GM06990 (cell line): ENCODE data around the gene NUDT22.

Source experiments
- DNase-seq: peaks from one replicate; pipeline ENCODE4 v3.0.0-alpha.2; 2011; ENCODE audit not compliant: insufficient read length; ENCODE audit errors: extremely low read depth
- H3K27me3 ChIP-seq: replicated peaks from 2 replicates; pipeline ENCODE4 v1.6.0; 2011; ENCODE audit warnings: low read length; ENCODE audit not compliant: control insufficient read depth, insufficient read depth
- H3K36me3 ChIP-seq: 2 replicates; pipeline ENCODE4 v1.5.1; 2011; ENCODE audit warnings: low read length; ENCODE audit not compliant: control insufficient read depth, insufficient read depth
- H3K4me3 ChIP-seq: replicated peaks from 2 replicates; pipeline ENCODE4 v1.5.1; 2011; ENCODE audit warnings: low read depth, mild to moderate bottlenecking, control low read depth, low read length
- CTCF ChIP-seq: IDR thresholded peaks from 2 replicates; pipeline ENCODE4 v1.5.1; 2011; ENCODE audit warnings: low read length, control low read depth, mild to moderate bottlenecking, inconsistent platforms; ENCODE audit not compliant: insufficient read depth, poor library complexity, severe bottlenecking

The NUDT22 gene

GRCh38 chr11:64237484-64237951 is 11.4 kb downstream of the NUDT22 start:
- no peak for TF ChIP-seq CTCF
- H3K4me3 ChIP-seq, result no peak overlapping the region
- DNase-seq, result peak; percentile 13

GRCh38 chr11:64238076-64238475 is 12.0 kb downstream of the NUDT22 start:
- Histone ChIP-seq H3K36me3 (peaks cover 2% of the 10 kb centered on the region), H3K27me3 (no peaks in the 10 kb centered on the region), H3K4me3 (no peak overlapping the region)
- no peak for TF ChIP-seq CTCF
- no peak for DNase-seq

More at GRCh38 chr11:64237484-64237951, 11.4 kb downstream of the NUDT22 start:
- Histone ChIP-seq H3K36me3 (peaks cover 1% of the 10 kb centered on the region), H3K27me3 (no peaks in the 10 kb centered on the region)

- H3K27me3 ChIP-seq, result no peaks in the 10 kb centered on the region
- no peak overlapping the region for H3K4me3 ChIP-seq
- no peak for DNase-seq
- no peak for TF ChIP-seq CTCF
- H3K36me3 ChIP-seq, result peaks cover 11% of the 10 kb centered on the region
These were observed 12.9 kb downstream of the NUDT22 start for GRCh38 chr11:64238999-64239398.

- H3K27me3 ChIP-seq, result no peaks in the 10 kb centered on the region
- no peak for TF ChIP-seq CTCF
- peak; percentile 67 for DNase-seq
- H3K36me3 ChIP-seq, result peaks cover 13% of the 10 kb centered on the region
- H3K4me3 ChIP-seq, result peak overlapping the region; percentile 89
These were observed 13.8 kb downstream of the NUDT22 start for GRCh38 chr11:64239662-64240434.

- H3K4me3 ChIP-seq, result peak within 1 kb of the TSS; percentile 89
- peaks cover 14% of the 10 kb centered on the region for H3K36me3 ChIP-seq
- DNase-seq, result peak; percentile 99
- no peaks in the 10 kb centered on the region for H3K27me3 ChIP-seq
- TF ChIP-seq CTCF, result no peak
These were observed 14.6 kb downstream of the NUDT22 start, which contains the start of gene FKBP2 for GRCh38 chr11:64240435-64241240. FKBP2 (plus strand) TSS chr11:64241095; CDS start chr11:64242388, 1,293 bp downstream.
